VCaP (cell line): Measurements from ENCODE around the gene SMYD3.

ENCODE experiments used
- H3K27ac ChIP-seq: fragments of 450-650 bp; 2 replicates; pipeline ENCODE4 v1.5.1; 2017
- CTCF ChIP-seq: fragments of 450-650 bp; conservative IDR thresholded peaks from 2 replicates; pipeline ENCODE4 v1.5.1; 2017; ENCODE audit warnings: mild to moderate bottlenecking, moderate library complexity

SMYD3 gene

GRCh38 chr1:245790441-245790840, 716.6 kb downstream of the SMYD3 start:
- H3K27ac ChIP-seq, result no peak overlapping the region
- TF ChIP-seq CTCF, result no peak

GRCh38 chr1:245788886-245789285, 718.2 kb downstream of the SMYD3 start:
- H3K27ac ChIP-seq, result no peak overlapping the region
- no peak for TF ChIP-seq CTCF

- H3K27ac ChIP-seq, result no peak overlapping the region
- no peak for TF ChIP-seq CTCF
Observed at GRCh38 chr1:245788269-245788668, 718.8 kb downstream of the SMYD3 start.

- no peak for TF ChIP-seq CTCF
- no peak overlapping the region for H3K27ac ChIP-seq
Observed at GRCh38 chr1:245786948-245787347, 720.1 kb downstream of the SMYD3 start.

GRCh38 chr1:245779797-245780755, 727.0 kb downstream of the SMYD3 start:
- no peak for TF ChIP-seq CTCF
- no peak overlapping the region for H3K27ac ChIP-seq

GRCh38 chr1:245777752-245778151, 729.3 kb downstream of the SMYD3 start:
- TF ChIP-seq CTCF, result no peak
- no peak overlapping the region for H3K27ac ChIP-seq

GRCh38 chr1:245776694-245777332, 730.3 kb downstream of the SMYD3 start:
- TF ChIP-seq CTCF, result no peak

More at GRCh38 chr1:245776694-245777332, 730.3 kb downstream of the SMYD3 start:
- H3K27ac ChIP-seq, result no peak overlapping the region
